Measurements from ENCODE around the gene SNED1.

The SNED1 gene

GRCh38 chr2:240962300-240963064 lies 35.9 kb upstream of the SNED1 start:
- no peaks in the 10 kb centered on the region for H3K36me3 ChIP-seq (ENCODE audit: control insufficient read depth, insufficient read depth, low read length)
- H3K9me3 ChIP-seq (ENCODE audit: control insufficient read depth, insufficient read depth, low read depth, low read length) = no peaks in the 10 kb centered on the region
- no peak overlapping the region for H3K4me3 ChIP-seq (ENCODE audit: low read depth, low read length)
- H3K4me1 ChIP-seq (ENCODE audit: control insufficient read depth, insufficient read depth, low read length) = peaks cover 13% of the 10 kb centered on the region
- no peak overlapping the region for H3K27ac ChIP-seq (ENCODE audit: low read depth, low read length)
- H3K27me3 ChIP-seq (ENCODE audit: control insufficient read depth, insufficient read depth, low read length) = no peaks in the 10 kb centered on the region
- no peak overlapping the region for H3K9ac ChIP-seq (ENCODE audit: low read length)

- H3K9me3 ChIP-seq (ENCODE audit: control insufficient read depth, insufficient read depth, low read depth, low read length) = no peaks in the 10 kb centered on the region
- no peak overlapping the region for H3K9ac ChIP-seq (ENCODE audit: low read length)
- peaks cover 13% of the 10 kb centered on the region for H3K4me1 ChIP-seq (ENCODE audit: control insufficient read depth, insufficient read depth, low read length)
- no peak overlapping the region for H3K4me3 ChIP-seq (ENCODE audit: low read depth, low read length)
- H3K27me3 ChIP-seq (ENCODE audit: control insufficient read depth, insufficient read depth, low read length) = no peaks in the 10 kb centered on the region
- H3K27ac ChIP-seq (ENCODE audit: low read depth, low read length) = no peak overlapping the region
- no peaks in the 10 kb centered on the region for H3K36me3 ChIP-seq (ENCODE audit: control insufficient read depth, insufficient read depth, low read length)
Measured at GRCh38 chr2:240963065-240963867, 35.2 kb upstream of the SNED1 start.

- H3K4me3 ChIP-seq (ENCODE audit: low read depth, low read length) = no peak overlapping the region
Measured at GRCh38 chr2:240963868-240964703, 34.3 kb upstream of the SNED1 start.

GRCh38 chr2:240964704-240965295 lies 33.6 kb upstream of the SNED1 start:
- H3K9me3 ChIP-seq (ENCODE audit: control insufficient read depth, insufficient read depth, low read depth, low read length) = no peaks in the 10 kb centered on the region
- no peak overlapping the region for H3K4me3 ChIP-seq (ENCODE audit: low read depth, low read length)
- no peaks in the 10 kb centered on the region for H3K27me3 ChIP-seq (ENCODE audit: control insufficient read depth, insufficient read depth, low read length)
- peaks cover 13% of the 10 kb centered on the region for H3K4me1 ChIP-seq (ENCODE audit: control insufficient read depth, insufficient read depth, low read length)
- no peak overlapping the region for H3K27ac ChIP-seq (ENCODE audit: low read depth, low read length)
- no peaks in the 10 kb centered on the region for H3K36me3 ChIP-seq (ENCODE audit: control insufficient read depth, insufficient read depth, low read length)
- H3K9ac ChIP-seq (ENCODE audit: low read length) = no peak overlapping the region

More at GRCh38 chr2:240963868-240964703, 34.3 kb upstream of the SNED1 start:
- peaks cover 13% of the 10 kb centered on the region for H3K4me1 ChIP-seq (ENCODE audit: control insufficient read depth, insufficient read depth, low read length)
- H3K36me3 ChIP-seq (ENCODE audit: control insufficient read depth, insufficient read depth, low read length) = no peaks in the 10 kb centered on the region
- H3K27ac ChIP-seq (ENCODE audit: low read depth, low read length) = no peak overlapping the region
- H3K9ac ChIP-seq (ENCODE audit: low read length) = no peak overlapping the region
- H3K27me3 ChIP-seq (ENCODE audit: control insufficient read depth, insufficient read depth, low read length) = no peaks in the 10 kb centered on the region
- H3K9me3 ChIP-seq (ENCODE audit: control insufficient read depth, insufficient read depth, low read depth, low read length) = no peaks in the 10 kb centered on the region

GRCh38 chr2:240965296-240965904 lies 33.0 kb upstream of the SNED1 start:
- Histone ChIP-seq H3K4me3 (ENCODE audit: low read depth, low read length) (no peak overlapping the region), H3K4me1 (ENCODE audit: control insufficient read depth, insufficient read depth, low read length) (peaks cover 13% of the 10 kb centered on the region), H3K9ac (ENCODE audit: low read length) (no peak overlapping the region), H3K27ac (ENCODE audit: low read depth, low read length) (no peak overlapping the region), H3K9me3 (ENCODE audit: control insufficient read depth, insufficient read depth, low read depth, low read length) (no peaks in the 10 kb centered on the region), H3K27me3 (ENCODE audit: control insufficient read depth, insufficient read depth, low read length) (no peaks in the 10 kb centered on the region), H3K36me3 (ENCODE audit: control insufficient read depth, insufficient read depth, low read length) (no peaks in the 10 kb centered on the region)

GRCh38 chr2:240965905-240966456 lies 32.4 kb upstream of the SNED1 start:
- H3K27ac ChIP-seq (ENCODE audit: low read depth, low read length) = no peak overlapping the region
- H3K9ac ChIP-seq (ENCODE audit: low read length) = no peak overlapping the region
- H3K9me3 ChIP-seq (ENCODE audit: control insufficient read depth, insufficient read depth, low read depth, low read length) = no peaks in the 10 kb centered on the region
- peaks cover 13% of the 10 kb centered on the region for H3K4me1 ChIP-seq (ENCODE audit: control insufficient read depth, insufficient read depth, low read length)
- H3K27me3 ChIP-seq (ENCODE audit: control insufficient read depth, insufficient read depth, low read length) = no peaks in the 10 kb centered on the region
- H3K4me3 ChIP-seq (ENCODE audit: low read depth, low read length) = no peak overlapping the region
- no peaks in the 10 kb centered on the region for H3K36me3 ChIP-seq (ENCODE audit: control insufficient read depth, insufficient read depth, low read length)

- no peak overlapping the region for H3K9ac ChIP-seq (ENCODE audit: low read length)
- peaks cover 8% of the 10 kb centered on the region; the same call in 1 of the 2 replicates for H3K4me1 ChIP-seq (ENCODE audit: control insufficient read depth, insufficient read depth, low read length)
- H3K4me3 ChIP-seq (ENCODE audit: low read depth, low read length) = no peak overlapping the region
- no peaks in the 10 kb centered on the region for H3K27me3 ChIP-seq (ENCODE audit: control insufficient read depth, insufficient read depth, low read length)
- H3K27ac ChIP-seq (ENCODE audit: low read depth, low read length) = no peak overlapping the region
- no peaks in the 10 kb centered on the region for H3K9me3 ChIP-seq (ENCODE audit: control insufficient read depth, insufficient read depth, low read depth, low read length)
- H3K36me3 ChIP-seq (ENCODE audit: control insufficient read depth, insufficient read depth, low read length) = no peaks in the 10 kb centered on the region
Measured at GRCh38 chr2:240966457-240966905, 31.9 kb upstream of the SNED1 start.

- Histone ChIP-seq H3K4me3 (ENCODE audit: low read depth, low read length) (no peak overlapping the region), H3K9me3 (ENCODE audit: control insufficient read depth, insufficient read depth, low read depth, low read length) (no peaks in the 10 kb centered on the region), H3K27me3 (ENCODE audit: control insufficient read depth, insufficient read depth, low read length) (no peaks in the 10 kb centered on the region), H3K4me1 (ENCODE audit: control insufficient read depth, insufficient read depth, low read length) (peaks cover 7% of the 10 kb centered on the region; the same call in 1 of the 2 replicates), H3K27ac (ENCODE audit: low read depth, low read length) (no peak overlapping the region), H3K36me3 (ENCODE audit: control insufficient read depth, insufficient read depth, low read length) (no peaks in the 10 kb centered on the region), H3K9ac (ENCODE audit: low read length) (no peak overlapping the region)
Measured at GRCh38 chr2:240966906-240967680, 31.3 kb upstream of the SNED1 start.

GRCh38 chr2:240967681-240968621 lies 30.5 kb upstream of the SNED1 start:
- H3K4me1 ChIP-seq (ENCODE audit: control insufficient read depth, insufficient read depth, low read length) = peaks cover under 1% of the 10 kb centered on the region; the same call in 1 of the 2 replicates
- no peak overlapping the region for H3K4me3 ChIP-seq (ENCODE audit: low read depth, low read length)
- H3K36me3 ChIP-seq (ENCODE audit: control insufficient read depth, insufficient read depth, low read length) = no peaks in the 10 kb centered on the region
- H3K27ac ChIP-seq (ENCODE audit: low read depth, low read length) = no peak overlapping the region
- no peak overlapping the region for H3K9ac ChIP-seq (ENCODE audit: low read length)
- H3K27me3 ChIP-seq (ENCODE audit: control insufficient read depth, insufficient read depth, low read length) = no peaks in the 10 kb centered on the region; the same call in 1 of the 2 replicates
- no peaks in the 10 kb centered on the region for H3K9me3 ChIP-seq (ENCODE audit: control insufficient read depth, insufficient read depth, low read depth, low read length)

All from HUES6 (cell line).